IMR-90 (cell line): ENCODE measurements around the gene SCAMP1.

Experiments
- BHLHE40 ChIP-seq: fragments of 150-350 bp; IDR thresholded peaks from 2 replicates; pipeline ENCODE4 v1.6.1; 2016; ENCODE audit warnings: mild to moderate bottlenecking, low read depth, low read length
- CEBPB ChIP-seq: IDR thresholded peaks from 2 replicates; pipeline ENCODE4 v1.6.1; 2012; ENCODE audit warnings: low read depth, low read length, improper control_type of control experiment
- CTCF ChIP-seq: conservative IDR thresholded peaks from 2 replicates; pipeline ENCODE4 v1.5.1; 2012; ENCODE audit warnings: mild to moderate bottlenecking, low read depth, low read length, improper control_type of control experiment
- MXI1 ChIP-seq: IDR thresholded peaks from 2 replicates; pipeline ENCODE4 v1.6.1; 2012; ENCODE audit warnings: low read depth, mild to moderate bottlenecking, low read length, moderate library complexity, borderline replicate concordance
- POLR2A ChIP-seq: IDR thresholded peaks from 2 replicates; pipeline ENCODE4 v1.6.1; 2012; ENCODE audit warnings: mild to moderate bottlenecking, low read depth, low read length
- RAD21 ChIP-seq: IDR thresholded peaks from 2 replicates; pipeline ENCODE4 v1.6.1; 2012; ENCODE audit warnings: low read length, improper control_type of control experiment
- SMC3 ChIP-seq: fragments of 150-350 bp; IDR thresholded peaks from 2 replicates; pipeline ENCODE4 v1.6.1; 2016; ENCODE audit warnings: low read depth, mild to moderate bottlenecking, antibody characterized with exemption, low read length, moderate library complexity

GRCh38 chr5:78419396-78419795 lies 59.0 kb downstream of the SCAMP1 start:
- TF ChIP-seq BHLHE40 = no peak
- no peak for TF ChIP-seq POLR2A
- no peak for TF ChIP-seq CTCF
- TF ChIP-seq SMC3 = no peak
- TF ChIP-seq CEBPB = no peak
- no peak for TF ChIP-seq RAD21
- TF ChIP-seq MXI1 = no peak
